NCI-H774 (cell line): ENCODE data around the gene CTNNBL1.

Experiments
- DNase-seq: peaks from one replicate; lab custom pipeline; 2025; lab: John Stamatoyannopoulos, UW

CTNNBL1 gene

DNA sequence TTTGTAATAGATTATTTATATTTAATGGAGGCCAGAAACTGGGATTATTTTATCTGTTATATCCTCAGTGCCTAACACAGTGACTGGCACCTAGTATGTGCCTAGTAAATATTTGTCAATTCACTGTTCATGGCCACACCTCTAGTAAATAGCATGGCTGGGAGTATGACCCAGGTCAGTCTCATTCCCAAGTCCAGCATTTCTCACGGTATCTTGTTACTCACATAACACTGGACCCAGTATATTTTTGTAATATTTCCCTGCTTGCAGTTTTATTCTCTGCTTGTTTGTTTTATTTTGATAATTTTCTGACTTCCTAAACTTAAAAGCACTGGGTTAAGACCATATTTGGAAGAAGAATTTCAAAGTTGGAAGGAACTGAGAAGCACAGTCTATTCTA, 47.7 kb downstream of the CTNNBL1 start:
- DNase-seq, result no peak

DNA sequence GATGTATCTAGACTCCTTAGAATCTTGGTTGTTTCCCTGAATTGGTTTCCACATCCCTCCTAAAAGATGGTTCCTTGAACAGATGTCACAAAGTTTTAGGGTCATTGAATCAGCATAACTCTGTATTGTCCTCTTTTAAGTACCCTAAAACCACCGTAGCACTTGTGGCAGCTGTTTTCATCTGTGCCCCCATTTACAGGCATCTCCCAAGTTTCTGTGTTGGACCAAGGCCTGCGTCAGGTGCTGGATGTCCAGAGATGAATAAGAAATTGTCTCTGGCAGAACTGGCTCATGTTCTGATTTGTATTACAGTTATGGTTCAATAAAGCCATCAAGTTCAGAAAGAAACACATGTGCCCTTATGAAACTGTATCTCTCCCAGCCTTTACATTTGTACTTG, 48.3 kb downstream of the CTNNBL1 start:
- DNase-seq, result no peak

DNA sequence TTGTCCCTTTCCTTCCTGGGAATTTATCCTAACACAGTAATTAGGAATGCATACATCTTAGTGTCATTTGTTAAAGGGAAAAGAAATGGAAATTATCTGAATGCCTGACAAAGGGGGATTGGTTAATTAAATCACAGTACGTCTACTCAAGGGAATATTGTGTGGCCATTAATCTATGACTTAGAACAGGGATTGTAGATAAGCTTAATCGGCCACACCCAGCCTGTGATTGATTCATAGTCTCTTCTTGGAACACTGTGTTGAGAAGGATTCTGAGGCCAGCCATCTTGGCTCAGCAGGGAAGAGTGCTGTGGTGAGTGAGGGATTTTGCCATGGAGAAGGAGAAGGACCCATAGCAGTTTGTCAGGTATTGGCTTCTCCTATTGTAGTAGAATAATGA, 50.5 kb downstream of the CTNNBL1 start:
- DNase-seq, result no peak

DNA sequence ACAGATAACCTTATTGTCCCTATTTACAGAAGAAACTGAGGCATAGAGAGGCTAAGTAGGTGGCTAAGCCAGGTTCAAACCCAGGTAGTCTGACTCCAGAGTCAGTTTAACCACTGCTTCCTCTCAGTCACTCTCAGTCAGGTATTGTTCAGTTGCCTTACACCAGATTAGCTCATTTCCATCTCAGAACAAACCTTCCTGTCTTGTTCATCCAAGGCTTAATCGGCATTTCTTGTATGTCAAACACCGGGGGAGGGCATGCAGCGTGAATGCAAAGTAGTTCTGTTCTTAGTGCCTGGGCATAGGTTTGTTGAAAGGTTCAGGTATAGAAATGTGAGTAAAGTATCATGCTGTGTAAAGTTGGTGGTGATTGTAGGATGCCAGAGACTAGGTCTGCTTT, 51.7 kb downstream of the CTNNBL1 start:
- no peak for DNase-seq

DNA sequence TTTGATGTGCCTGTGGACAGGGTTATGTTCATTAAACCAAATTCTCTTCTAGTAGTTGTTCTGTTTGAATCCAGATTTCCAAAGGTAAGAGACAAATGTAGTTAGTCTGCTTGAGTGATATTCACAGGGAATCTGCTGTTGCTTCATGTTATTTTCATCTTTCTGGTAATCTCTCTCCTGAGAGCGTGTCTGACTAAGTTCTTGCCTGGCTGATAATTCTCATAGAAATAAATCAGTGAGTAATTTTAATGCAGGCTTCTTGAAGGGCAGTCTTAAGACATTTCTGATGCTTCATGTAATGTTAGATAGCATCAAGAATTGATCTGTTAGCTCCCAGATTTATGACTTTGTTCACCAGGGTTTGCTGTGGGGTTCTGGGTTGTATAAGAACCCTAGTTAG, 54.2 kb downstream of the CTNNBL1 start:
- DNase-seq, result no peak

DNA sequence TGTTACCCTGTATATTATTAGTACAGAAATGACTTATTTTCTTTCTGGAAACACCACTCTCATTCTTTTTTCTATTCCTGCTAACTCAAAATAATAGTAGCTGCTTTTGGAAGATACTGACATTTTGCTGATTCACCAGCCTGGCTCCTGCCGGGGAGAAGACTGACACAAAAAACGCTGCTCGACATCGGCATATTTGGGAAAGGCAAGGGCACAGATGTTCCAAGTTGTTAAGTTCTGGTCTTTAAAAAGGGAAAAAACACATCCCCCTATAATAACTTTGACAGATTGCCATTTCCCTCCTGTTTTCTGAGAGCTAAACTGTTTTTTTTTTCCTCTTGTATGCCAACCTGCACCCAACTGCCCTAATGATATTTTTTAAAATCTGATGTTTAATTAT, 55.4 kb downstream of the CTNNBL1 start:
- DNase-seq, result no peak

DNA sequence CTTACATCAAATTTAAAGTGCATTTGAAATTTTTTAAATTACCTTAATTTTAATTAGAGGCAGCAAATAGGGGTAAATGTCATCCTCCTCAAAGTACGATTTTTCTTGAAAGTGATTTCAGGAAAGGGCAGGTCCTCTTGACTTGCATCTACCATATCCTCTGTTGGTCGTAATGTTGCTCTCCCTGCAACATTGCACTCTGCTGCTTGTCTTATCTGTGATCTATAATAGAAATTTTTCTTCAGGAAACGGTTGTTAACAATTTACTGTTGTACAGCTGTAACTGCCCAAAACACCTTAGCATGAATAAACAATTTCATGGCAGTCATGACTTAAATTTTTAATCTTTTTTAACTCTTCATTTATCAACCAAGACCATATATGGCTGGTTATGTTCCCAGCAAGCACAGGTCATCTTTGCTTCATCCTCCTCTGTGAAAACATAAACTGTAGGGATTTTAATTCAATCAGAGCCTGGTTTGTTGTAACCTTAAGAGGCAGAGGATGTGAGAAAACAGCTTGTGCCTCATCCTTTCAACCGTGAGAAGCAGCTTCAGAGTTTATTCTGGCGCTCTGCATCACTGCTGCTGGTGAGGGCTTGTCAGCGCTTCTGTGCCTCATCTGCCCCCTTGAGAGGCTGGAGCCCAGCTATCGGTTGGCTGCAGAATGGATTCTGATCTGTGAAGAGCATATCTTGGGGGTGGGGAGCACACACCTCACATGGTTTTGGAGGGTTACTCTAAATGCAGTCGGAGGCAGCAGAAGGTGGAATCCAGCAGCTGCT, 56.0 kb downstream of the CTNNBL1 start:
- DNase-seq, result no peak

DNA sequence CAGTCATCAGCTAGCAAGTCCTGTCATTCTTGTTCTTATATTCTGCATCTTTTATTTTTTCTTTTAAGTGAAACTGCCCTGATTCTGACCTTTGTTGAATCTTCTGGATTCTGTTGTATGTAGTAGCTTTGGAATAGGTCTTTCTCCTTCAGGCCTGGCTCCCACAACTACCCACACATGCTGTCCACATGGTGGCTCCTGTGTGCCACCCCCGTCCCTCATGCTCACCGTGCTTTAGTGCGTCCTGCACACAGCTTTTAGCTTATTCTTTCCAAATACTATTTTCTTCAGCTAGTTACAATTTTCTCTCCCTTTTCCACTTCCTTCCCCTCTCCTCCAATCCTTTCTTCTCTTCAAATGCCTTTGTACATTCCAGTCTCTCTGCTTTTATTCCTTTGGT, 61.8 kb downstream of the CTNNBL1 start:
- DNase-seq, result no peak

DNA sequence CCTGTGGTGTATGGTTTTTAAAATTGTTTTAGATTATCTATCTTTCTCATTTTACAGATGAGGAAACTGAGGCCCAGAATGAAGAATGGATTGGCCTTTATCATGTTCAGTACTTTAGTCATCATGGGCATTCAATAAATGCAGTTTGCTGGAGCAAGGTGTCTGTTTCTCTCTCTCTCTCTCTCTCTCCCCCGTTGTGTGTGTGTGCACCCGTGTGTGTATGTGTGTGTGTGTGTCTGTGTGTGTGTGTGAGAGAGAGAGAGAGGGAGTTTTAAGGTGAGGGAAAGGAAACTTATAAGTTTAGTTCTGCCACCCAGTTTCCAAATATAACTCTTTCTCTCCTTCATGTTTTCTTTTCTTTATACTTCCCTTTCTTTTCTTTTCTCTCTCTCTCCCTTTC, 62.4 kb downstream of the CTNNBL1 start:
- no peak for DNase-seq

DNA sequence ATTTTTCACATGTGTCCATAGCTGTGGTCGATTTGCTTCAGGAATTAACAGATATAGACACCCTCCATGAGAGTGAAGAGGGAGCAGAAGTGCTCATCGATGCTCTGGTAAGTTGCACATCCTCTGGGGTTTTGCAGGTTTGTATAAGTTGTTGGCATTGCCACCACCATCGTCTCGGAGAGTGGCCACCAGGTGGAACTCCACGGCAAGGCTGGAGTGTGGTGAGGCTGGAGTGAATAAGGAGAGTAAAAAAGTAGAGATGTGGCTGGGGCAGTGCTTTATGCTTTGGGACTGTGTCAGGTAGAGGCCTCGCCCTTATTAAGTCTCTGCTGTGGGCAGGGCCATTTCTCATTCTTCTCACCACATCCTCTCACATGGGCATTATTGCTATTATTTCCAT, 63.7 kb downstream of the CTNNBL1 start:
- no peak for DNase-seq

DNA sequence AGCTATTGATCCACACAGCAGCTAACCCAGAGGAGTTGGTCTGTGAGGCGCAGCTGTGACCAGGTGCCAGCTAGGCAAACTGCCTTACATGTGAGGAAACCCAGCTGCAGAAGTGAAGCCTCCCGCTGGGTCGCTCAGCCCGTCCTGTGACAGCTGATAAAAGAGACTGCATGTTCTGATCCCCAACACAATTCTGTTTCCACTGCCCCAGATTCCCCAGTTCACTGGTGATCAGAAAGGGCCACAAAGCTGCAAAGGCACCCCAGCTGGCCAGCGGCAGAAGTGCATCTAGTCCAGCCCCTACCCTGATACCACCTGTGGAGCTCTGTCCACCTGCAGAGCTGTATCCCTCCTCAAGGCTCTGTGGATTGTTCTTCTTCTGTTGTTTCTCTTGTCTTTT, 64.5 kb downstream of the CTNNBL1 start:
- no peak for DNase-seq

DNA sequence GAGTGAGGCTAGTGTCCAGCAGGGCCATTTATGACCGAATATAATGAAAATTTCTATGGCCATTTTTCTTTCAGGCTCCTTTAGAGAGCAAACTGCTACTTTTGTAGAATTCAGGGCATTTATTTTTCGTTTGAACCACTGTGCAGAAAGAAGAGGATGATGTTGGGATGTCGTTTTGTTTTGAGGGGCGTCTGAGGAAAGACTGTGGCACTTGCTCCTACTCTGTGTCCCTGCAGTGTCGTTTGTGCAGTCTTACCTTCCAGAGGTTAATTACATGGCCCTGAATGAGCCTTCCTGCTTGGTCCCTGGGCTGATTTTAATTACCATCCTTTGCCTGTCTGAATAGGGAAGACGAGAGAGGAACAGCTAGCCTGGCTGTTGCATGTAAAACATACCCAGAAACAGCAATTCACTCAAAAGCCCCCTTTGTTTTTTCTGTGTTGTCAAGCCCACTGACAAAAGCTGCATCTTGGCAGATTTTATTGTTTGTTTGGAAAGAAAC, 65.3 kb downstream of the CTNNBL1 start:
- no peak for DNase-seq

DNA sequence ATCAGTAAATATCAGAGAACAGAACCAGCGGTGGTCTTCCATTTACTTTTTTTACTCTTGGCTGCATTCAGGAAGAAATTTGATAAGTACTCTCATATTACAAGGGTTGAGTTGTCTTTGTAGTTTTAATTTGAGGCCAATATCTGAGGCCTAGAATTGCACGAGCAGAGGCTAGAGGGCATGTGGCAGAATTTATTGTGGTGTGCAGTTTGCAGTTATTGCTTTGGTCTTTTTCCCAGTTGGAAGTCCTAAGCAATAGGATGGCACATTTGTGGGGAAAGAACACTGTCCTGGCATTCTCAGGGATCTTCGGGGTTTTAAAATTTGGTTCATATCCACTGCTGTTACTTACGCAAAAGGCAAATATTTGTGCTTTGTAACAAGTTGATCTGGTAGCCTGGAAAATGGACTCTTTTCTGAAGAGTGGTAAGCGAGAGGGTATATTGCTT, 66.0 kb downstream of the CTNNBL1 start:
- no peak for DNase-seq

DNA sequence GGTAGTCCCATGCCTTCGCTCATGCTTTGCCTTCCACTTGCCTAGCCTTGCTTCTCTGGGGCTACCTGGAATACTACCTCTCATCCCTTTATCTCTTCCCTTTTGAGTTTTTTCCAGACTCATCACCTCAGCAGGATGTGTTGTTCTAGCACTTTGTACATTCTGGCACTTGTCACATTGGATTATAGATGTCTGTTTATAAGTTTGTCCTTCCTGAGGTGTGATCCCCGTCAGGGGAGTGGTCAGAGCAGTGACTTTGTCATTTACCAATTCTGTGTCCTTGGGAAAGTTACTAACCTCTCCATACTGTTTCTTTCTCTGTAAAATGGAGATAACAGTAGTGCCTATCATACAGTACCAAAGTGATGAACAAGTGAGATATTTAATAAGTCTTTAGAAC, 66.5 kb downstream of the CTNNBL1 start:
- DNase-seq, result no peak

DNA sequence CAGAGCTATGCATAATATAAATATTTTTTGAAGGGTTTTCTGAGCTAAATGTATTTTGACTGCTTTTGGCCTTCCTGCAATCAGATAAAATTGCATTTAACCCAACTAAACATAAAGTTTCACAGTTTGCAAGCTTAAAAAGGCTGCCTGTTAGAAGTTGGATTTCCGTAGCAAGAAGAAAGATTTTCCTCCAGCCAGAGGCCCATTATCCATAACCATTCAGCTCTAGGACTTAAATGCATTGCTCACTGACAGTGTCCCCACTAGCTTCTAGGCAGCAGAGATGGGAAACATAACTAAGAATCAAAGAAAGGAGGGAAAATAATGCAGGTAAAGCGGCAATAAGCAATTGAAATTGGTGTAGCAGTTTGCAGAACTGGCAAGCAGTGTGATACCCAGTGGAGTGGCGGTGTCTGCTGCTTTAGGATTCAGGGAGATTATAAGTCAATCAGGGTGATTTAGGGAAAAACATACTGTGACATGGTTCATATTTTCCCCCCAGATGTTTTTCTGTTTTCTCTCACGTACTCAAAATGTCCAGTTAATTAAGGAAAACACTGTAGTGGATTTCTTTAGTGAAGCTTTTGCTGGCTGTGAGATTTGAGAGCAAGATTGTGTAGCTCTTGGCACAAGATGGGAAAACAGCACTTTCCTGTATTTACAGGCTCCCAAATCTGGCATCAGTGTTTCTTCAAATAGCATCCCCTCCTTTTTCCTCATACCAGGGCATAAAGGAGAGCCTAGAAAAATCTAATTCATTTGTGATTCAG, 69.1 kb downstream of the CTNNBL1 start:
- DNase-seq, result no peak

DNA sequence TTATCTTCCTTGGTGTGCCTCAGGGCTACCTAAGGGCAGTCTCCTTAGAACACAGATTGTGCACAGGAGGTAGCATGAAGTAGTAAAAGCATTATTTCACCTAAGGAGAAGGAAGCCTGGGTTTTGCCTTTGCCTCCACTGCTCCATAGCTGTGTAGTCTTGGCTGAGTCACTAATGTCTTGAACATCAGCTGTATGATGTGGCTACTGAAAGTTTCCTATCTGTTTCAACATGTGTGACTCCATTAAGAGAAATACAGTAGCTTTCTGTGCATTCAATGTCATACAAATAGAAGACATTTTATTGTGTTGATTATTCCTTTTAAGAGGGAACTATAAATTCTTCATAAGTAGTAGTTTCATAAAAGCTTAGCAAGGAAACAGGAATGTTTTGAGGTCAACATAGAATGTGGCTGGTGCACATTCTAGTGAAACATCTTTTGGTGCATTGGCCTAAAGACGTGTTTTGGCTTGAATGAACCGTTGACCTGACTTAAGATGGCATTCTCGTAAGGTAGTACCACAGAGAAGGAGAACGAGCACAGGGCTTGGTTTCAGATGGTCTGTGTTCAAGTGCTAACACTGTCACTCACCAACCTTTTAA, 70.6 kb downstream of the CTNNBL1 start:
- no peak for DNase-seq

DNA sequence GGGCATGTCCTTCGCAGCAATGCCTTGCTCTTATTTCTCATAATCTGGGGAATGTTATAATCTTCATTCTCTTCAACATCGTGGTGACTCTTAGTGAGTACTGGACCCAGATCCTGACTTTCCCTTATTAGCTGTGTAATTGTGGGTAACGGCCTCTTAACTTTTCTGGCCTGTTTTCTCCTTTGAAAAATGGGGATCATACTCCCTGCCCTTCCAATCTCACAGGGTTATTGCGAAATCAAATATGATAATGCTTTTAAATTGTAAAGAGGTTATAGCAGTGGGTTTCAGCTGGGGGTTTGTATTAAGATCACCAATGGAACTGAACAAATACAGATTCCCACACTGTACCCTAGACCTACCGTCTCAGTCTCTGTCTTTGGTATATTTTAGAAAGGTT, 77.1 kb downstream of the CTNNBL1 start:
- DNase-seq, result no peak

DNA sequence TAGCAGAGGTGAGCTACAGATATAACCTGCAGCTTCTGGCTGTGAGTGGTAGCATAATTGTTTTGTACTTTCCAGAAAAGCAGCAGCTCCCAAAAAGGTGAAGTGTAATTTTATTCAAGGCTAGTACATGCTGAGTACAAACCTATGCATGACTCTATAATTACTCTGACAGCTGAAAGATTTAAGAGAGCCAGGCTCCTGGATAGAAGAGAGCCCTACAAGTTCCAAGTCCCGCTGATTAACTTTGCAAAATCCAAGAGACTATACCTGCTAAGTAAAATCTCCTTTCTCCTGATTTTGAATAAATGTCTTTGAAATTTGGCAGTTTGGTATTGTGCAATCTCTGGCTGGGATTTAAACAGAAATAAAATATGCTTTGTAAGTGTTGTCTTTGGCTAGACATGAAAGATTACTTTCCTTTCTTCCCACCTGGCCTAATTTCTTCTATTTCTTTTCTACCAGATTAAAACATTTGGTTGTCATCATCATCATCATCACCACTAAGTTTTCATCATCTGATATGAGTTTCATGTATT, 79.5 kb downstream of the CTNNBL1 start:
- DNase-seq, result no peak

DNA sequence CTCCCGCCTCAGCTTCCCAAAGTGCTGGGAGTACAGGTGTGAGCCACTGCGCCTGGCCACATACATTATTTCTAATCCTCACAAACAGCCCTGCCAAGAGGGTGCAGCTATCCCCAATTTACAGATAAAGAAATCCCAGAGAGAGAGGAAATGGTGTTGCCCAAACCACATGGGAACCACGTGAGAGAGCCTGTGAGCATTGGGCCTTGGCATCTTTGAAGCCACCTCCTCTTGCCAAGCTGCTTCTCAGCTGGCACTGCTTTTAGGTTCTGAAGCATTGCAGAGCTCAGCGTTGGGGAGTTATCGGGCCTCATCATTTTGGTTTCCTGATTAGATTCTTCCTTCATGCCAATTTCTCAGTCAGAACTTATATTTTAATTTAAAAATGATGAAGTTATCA, 80.3 kb downstream of the CTNNBL1 start:
- no peak for DNase-seq

DNA sequence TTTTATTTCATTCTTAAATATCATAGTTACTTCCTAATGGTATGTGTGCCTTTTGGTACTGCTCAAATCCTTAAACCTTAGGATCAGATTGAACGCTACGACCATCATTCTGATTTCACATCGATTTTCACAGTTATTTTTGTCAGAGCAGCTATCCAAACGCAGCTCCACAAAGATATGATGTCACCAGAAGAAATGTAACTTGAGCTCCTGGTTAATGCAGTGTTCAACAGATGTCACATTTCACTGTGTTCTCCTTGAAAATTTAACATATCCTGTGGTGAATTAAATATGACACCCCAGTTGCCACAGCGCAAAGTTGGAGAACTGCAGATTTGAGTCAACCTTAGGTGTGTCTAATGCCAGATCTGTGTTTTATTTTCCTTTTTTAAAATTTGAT, 81.4 kb downstream of the CTNNBL1 start:
- no peak for DNase-seq

DNA sequence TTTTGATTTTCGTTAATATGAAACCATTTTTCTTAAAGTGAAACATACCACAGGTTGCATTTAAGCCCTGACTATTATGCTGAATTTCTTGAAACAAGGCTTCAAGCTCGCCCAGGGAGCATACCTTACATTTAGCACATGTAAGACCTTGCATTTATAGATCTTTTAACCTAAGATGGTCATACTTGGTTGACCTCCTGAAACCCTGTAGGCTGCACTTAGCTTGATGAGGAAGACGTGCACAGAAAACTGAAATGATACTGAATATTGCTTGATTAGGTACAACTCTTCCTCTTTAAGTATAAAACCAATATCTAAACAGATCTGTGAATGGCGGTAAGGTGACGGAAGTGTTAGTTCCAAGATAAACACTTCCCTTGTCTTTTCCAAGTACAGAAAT, 82.2 kb downstream of the CTNNBL1 start:
- no peak for DNase-seq

DNA sequence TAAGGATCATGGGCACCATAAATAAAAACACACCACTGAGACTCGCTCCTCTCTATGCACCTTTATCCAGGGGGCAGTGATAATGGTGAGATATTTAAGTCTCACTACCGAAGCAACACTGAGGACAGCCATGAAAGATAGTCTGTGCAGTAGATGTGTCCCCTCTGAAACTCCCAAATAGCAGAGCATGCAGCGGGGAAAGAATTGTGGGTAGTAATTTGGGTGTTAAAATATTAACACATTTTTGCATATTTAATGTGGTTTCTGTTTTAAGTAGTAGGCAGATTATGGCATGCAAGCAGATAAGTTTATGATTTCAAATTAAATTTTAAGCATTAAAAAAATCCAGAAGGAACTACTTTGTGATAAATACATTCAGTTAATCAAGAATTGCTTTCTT, 82.7 kb downstream of the CTNNBL1 start:
- no peak for DNase-seq
